ENCODE measurements around the gene BATF.

DNA sequence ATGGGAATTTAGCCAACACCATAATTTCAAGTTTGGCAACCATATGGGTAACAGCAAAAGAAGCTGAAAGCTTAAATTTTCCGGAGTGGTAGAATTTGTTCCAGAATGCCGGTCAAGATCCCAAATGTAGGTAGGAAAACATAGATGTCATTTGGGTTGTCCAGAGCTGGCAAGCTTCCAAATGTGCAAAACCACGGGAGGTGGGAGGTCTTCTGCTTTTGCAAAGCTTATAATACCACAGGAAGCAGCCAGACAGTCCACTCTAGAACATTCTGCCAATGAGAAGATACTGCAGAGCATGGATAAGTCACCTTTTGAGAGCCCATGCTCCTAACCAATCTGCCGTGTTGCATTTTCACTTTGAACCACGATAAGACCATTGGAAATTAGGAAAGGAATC lies 26.4 kb upstream of the BATF start:
- TF ChIP-seq EZH2phosphoT487 (IDR thresholded peaks at IDR 0.05; ENCODE audit: borderline replicate concordance) = no peak
- TF ChIP-seq, protein P1, sequence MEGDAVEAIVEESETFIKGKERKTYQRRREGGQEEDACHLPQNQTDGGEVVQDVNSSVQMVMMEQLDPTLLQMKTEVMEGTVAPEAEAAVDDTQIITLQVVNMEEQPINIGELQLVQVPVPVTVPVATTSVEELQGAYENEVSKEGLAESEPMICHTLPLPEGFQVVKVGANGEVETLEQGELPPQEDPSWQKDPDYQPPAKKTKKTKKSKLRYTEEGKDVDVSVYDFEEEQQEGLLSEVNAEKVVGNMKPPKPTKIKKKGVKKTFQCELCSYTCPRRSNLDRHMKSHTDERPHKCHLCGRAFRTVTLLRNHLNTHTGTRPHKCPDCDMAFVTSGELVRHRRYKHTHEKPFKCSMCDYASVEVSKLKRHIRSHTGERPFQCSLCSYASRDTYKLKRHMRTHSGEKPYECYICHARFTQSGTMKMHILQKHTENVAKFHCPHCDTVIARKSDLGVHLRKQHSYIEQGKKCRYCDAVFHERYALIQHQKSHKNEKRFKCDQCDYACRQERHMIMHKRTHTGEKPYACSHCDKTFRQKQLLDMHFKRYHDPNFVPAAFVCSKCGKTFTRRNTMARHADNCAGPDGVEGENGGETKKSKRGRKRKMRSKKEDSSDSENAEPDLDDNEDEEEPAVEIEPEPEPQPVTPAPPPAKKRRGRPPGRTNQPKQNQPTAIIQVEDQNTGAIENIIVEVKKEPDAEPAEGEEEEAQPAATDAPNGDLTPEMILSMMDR (conservative IDR thresholded peaks at IDR 0.05; ENCODE audit: low read length) = no peak
